Stimulated activated naive B cell treated with anti-CD40 and anti-IgM and Interleukin-4, amounts not matched to agents 10 μg/mL and 1 μg/mL and 100 μg/mL, for 72 hours (primary cell): ENCODE measurements around the gene SFSWAP.
"Not testable (repeated sequence)": the region's sequence is repeated elsewhere in the genome, so short reads cannot be mapped to it uniquely, and the experiment has no call there.

Experiments
- ATAC-seq, 2 donors: fragments of 150-1000 bp; cut with Tn5 transposase; replicated peaks; 2 replicates each; pipeline ENCODE4 v1.10.0; 2021; ENCODE audit warnings: moderate library complexity in 1 of 2
- DNase-seq: peaks from one replicate; pipeline ENCODE4 v3.0.0; 2021
- H3K27ac Mint-ChIP-seq: one replicate; pipeline ENCODE4 v1.8.0; 2022; ENCODE audit warnings: mild to moderate bottlenecking, mixed read lengths
- H3K27me3 Mint-ChIP-seq, 2 donors: one replicate each; pipeline ENCODE4 v1.8.0; 2022; ENCODE audit warnings: mixed read lengths in 2 of 2
- H3K36me3 Mint-ChIP-seq, 2 donors: one replicate each; pipeline ENCODE4 v1.8.0; 2022; ENCODE audit warnings: mixed read lengths in 2 of 2, mild to moderate bottlenecking in 1 of 2
- H3K4me1 Mint-ChIP-seq, 2 donors: one replicate each; pipeline ENCODE4 v1.8.0; 2022; ENCODE audit warnings: mixed read lengths in 2 of 2, mild to moderate bottlenecking in 1 of 2
- H3K4me3 Mint-ChIP-seq, 2 donors: one replicate each; pipeline ENCODE4 v1.8.0; 2022; ENCODE audit warnings: mild to moderate bottlenecking in 2 of 2, mixed read lengths in 2 of 2, moderate library complexity in 1 of 2
- H3K9me3 Mint-ChIP-seq, 2 donors: one replicate each; pipeline ENCODE4 v1.8.0; 2022; ENCODE audit warnings: mixed read lengths in 2 of 2, mild to moderate bottlenecking in 1 of 2

The SFSWAP gene

DNA sequence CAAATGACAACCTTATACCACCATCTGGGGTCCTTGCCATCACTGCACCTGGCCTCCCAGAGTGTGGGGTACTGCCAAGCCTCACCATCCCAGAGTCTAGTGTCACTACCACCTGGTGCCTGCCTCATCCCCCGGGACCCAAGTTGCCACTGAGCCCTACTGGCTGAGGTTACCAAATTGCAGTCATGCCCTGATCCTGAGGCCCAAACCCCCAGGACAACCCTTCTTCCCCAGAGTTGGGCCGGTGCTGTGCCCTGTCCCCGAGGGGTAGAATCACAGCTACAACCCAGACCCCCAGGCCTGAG is 8.4 kb upstream of the SFSWAP start:
- Mint-ChIP-seq H3K27ac (no peak overlapping the region), H3K9me3 (peaks cover 10 to 18% of the 10 kb centered on the region in 2 donors), H3K4me1 (no peaks in the 10 kb centered on the region), H3K36me3 (peaks cover 2 to 5% of the 10 kb centered on the region in 2 donors), H3K4me3 (no peak overlapping the region), H3K27me3 (peaks cover 12 to 28% of the 10 kb centered on the region in 2 donors)
- ATAC-seq (no peak), DNase-seq (no peak)

DNA sequence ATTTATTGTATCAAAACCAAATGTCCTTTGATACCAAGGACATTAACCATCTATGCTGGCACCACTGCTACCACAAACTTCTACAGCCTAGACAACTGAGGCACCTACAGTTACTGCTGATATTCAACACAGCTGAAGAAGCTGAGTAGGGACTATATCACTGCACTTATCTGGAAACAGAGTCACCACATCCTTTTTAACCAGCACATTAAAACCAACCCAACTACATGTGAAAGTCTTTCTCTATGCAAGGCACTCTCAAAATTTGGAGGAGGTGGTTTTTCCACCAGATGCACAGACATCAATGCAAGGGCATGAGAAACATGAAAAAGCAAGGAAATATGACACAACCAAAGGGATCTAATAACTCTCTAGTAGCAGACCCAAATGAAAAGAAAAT is 7.7 kb upstream of the SFSWAP start:
- H3K36me3 Mint-ChIP-seq, result peaks cover 2 to 5% of the 10 kb centered on the region in 2 donors
- H3K4me3 Mint-ChIP-seq, result no peak overlapping the region

DNA sequence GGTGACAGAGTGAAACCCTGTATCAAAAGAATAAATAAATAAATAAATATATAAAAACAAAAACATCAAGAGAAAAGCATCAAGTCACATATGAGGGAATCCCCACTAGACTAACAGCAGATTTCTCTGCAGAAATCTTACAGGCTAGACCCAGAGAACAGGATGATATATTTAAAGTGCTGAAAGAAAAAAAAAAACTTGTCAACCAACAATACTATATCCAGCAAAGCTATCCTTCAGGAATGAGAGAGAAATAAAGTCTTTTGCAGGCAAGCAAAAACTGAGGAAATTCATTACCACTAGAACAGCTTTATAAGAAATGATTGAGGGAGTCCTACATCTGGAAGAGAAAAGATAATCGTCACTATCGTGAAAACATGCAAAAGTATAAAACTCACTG is 6.4 kb upstream of the SFSWAP start:
- no peak overlapping the region for H3K4me3 Mint-ChIP-seq
- DNase-seq (no peak), ATAC-seq (no peak)
- peaks cover 7 to 17% of the 10 kb centered on the region in 2 donors for H3K27me3 Mint-ChIP-seq
- no peak overlapping the region for H3K27ac Mint-ChIP-seq
- H3K4me1 Mint-ChIP-seq, result peaks cover 2 to 3% of the 10 kb centered on the region in 2 donors
- H3K36me3 Mint-ChIP-seq, result peaks cover 2 to 10% of the 10 kb centered on the region in 2 donors
- peaks cover 16 to 18% of the 10 kb centered on the region in 2 donors for H3K9me3 Mint-ChIP-seq

More for the DNA sequence above, 7.7 kb upstream of the SFSWAP start:
- DNase-seq (no peak), ATAC-seq (no peak)
- peaks cover 12 to 26% of the 10 kb centered on the region in 2 donors for H3K27me3 Mint-ChIP-seq
- H3K4me1 Mint-ChIP-seq, result no peaks in the 10 kb centered on the region
- H3K27ac Mint-ChIP-seq, result no peak overlapping the region
- peaks cover 10 to 18% of the 10 kb centered on the region in 2 donors for H3K9me3 Mint-ChIP-seq

DNA sequence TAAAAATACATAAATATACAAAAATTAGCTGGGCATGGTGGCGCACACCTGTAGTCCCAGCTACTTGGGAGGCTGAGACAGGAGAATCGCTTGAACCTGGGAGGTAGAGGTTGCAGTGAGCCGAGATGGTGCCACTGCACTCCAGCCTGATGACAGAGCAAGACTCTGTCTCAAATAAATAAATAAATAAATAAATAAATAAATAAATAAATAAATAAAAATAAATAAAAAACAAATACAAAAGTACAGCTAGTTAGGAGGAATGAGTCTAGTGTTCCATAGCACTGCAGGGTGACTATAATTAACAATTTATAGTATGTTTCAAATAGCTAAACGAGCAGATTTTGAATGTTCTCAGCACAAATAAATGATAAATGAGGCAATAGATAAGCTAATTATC is 4.2 kb upstream of the SFSWAP start:
- Mint-ChIP-seq H3K4me1 (peaks cover 6 to 10% of the 10 kb centered on the region in 2 donors), H3K9me3 (peaks cover 19 to 20% of the 10 kb centered on the region in 2 donors), H3K36me3 (peaks cover 3 to 20% of the 10 kb centered on the region in 2 donors)
- DNase-seq, H3K27ac Mint-ChIP-seq, ATAC-seq, H3K27me3 Mint-ChIP-seq, H3K4me3 Mint-ChIP-seq: not testable (repeated sequence)

DNA sequence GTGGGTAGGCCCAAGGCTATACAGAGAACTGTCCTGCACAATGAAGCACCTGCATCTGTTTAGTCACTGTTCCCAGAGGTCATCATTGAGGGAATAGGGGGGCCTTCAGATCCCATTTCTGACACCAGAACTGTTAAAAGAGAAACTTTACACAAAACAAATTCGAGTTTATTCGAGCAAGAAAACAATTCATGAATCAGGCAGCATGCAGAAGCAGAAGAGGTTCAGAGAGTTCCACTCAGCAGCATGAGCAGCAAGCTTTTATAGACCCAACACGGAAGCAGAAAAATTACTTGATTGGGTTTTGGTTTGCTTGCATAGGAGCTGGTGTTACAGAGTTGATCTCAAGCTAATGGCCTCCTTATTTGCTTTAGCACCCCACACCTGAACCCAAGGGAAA is 1.7 kb upstream of the SFSWAP start:
- Mint-ChIP-seq H3K4me1 (peaks cover 9 to 18% of the 10 kb centered on the region in 2 donors), H3K4me3 (peak overlapping the region; percentile 98), H3K36me3 (peaks cover 4 to 26% of the 10 kb centered on the region in 2 donors), H3K27me3 (peaks cover 7 to 9% of the 10 kb centered on the region in 2 donors), H3K9me3 (peaks cover 12 to 19% of the 10 kb centered on the region in 2 donors), H3K27ac (peak overlapping the region; percentile 100)
- DNase-seq (no peak), ATAC-seq (no peak)

DNA sequence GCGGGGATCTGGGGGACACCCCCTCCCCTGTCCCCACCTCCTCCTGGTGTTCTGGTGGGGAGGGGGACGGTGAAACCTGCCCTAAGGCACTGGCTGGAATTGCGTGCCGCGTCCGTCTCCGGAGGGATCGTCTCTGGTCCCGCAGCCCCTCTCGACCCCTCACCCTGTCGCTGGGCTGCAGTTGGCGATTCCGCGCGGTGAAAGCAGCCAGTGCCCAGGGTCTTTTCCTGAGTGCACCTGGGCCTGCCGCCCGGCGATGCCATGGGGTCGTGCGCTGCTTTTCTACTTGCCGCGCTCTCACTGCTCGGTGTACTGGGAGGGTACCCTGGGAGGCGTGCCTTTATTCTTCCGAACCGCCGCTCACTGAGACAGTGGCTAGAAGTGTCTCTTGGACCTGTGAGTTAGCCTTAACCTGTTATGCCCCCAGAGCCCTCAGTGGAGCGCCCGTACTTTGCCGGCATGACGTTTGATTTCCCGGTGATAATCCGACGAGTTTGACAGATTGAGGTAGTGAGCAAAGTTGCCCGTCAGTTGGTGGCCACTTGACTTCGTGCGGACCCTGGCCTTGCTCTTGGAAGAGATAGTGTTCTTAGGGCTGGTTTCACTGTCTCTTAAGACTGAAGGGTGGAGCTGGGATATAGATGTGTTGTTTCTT is 788 bp downstream of the SFSWAP start:
- H3K9me3 Mint-ChIP-seq, result peaks cover 2 to 8% of the 10 kb centered on the region in 2 donors
- H3K27ac Mint-ChIP-seq, result peak overlapping the region; percentile 100
- no peaks in the 10 kb centered on the region for H3K27me3 Mint-ChIP-seq
- H3K4me1 Mint-ChIP-seq, result peaks cover 9 to 18% of the 10 kb centered on the region in 2 donors
- ATAC-seq (no peak), DNase-seq (no peak)
- peaks cover 7 to 31% of the 10 kb centered on the region in 2 donors for H3K36me3 Mint-ChIP-seq
- H3K4me3 Mint-ChIP-seq, result peak overlapping the region; percentile 98

DNA sequence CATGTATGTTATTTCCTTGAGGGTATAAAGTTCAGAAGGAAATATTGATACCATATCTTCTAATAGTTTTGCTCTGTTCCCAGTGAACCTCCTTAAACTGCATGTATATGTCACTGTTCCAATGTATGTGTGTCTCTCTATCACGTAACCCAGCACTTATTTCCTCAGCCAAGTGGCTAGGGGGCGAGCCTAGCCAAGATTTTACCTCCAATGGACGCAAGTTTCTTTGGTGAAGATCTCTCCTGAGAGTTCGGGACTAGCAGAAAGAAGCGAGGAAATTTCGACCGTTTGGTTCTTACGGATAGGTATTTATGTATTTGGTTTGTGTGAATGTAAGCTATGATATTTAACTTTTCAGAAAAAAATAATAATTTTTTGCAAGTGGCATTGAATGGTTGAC is 2.5 kb downstream of the SFSWAP start:
- no peak for ATAC-seq
- Mint-ChIP-seq H3K27ac (no peak overlapping the region), H3K36me3 (peaks cover 13 to 36% of the 10 kb centered on the region in 2 donors), H3K4me1 (peaks cover 9 to 18% of the 10 kb centered on the region in 2 donors), H3K4me3 (no peak overlapping the region), H3K9me3 (peaks cover 2 to 8% of the 10 kb centered on the region in 2 donors), H3K27me3 (no peaks in the 10 kb centered on the region)
- no peak for DNase-seq

DNA sequence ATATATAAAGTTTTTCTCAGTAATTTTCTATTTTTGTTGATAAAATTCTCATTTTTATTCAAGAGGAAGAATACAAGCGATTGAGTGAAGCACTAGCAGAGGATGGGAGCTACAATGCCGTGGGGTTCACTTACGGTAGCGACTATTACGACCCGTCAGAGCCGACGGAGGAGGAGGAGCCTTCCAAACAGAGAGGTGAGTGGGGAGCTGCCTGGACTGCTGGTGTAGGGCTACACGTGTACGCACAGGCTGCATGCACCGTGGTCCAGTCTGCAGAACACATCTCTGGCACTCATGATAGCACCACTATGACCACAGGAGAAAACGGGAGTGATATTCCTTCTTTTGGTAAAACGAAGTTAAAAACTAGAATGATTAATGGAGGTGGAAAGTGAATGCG is 3.9 kb downstream of the SFSWAP start:
- Mint-ChIP-seq H3K27ac (no peak overlapping the region), H3K9me3 (peaks cover under 1% of the 10 kb centered on the region in 2 donors), H3K27me3 (no peaks in the 10 kb centered on the region), H3K4me1 (peaks cover 4 to 12% of the 10 kb centered on the region in 2 donors), H3K4me3 (no peak overlapping the region), H3K36me3 (peaks cover 21 to 37% of the 10 kb centered on the region in 2 donors)
- DNase-seq (no peak), ATAC-seq (no peak)

DNA sequence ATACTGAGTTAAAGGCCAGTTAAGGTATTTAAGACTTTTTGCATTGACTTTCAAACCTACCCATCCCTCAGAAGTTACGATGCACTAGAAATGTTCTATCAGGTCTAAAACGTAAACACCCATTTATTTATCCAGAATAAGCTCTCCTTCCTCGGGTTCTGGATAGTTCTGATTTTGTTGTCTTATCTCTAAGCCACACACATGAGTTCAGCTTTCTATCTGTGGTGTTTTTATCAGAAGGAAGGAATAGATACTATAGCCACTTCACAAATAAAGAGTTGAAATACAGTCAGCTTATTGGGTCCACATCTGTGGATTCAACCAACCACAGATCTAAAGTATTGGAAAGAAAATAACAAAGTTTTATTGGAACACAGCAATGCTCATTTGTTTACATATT is 5.4 kb downstream of the SFSWAP start:
- DNase-seq, result no peak
- no peak overlapping the region for H3K27ac Mint-ChIP-seq
- H3K9me3 Mint-ChIP-seq, result no peaks in the 10 kb centered on the region
- no peaks in the 10 kb centered on the region for H3K27me3 Mint-ChIP-seq
- no peak overlapping the region for H3K4me3 Mint-ChIP-seq
- peaks cover 6 to 9% of the 10 kb centered on the region in 2 donors for H3K4me1 Mint-ChIP-seq
- peaks cover 28 to 41% of the 10 kb centered on the region in 2 donors for H3K36me3 Mint-ChIP-seq
- no peak for ATAC-seq

DNA sequence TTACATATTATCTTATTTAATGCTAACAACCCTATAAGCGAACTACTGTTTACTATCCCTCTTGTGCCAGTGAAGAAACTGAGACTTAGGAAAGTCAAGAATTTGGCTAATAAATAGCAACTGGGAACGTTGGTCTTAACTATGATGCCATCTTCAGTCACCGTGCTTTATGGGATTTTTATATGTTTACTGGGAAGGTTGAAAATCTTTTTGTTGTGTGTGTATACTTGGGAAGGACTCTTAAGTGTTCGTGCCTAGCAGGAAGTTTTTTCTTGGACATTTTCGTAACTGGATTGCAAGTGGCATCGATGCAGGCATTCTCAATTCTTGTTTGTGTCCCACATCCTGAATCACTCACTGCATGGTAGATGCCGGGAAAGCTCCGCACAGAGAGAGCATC is 9.4 kb downstream of the SFSWAP start:
- Mint-ChIP-seq H3K4me3 (no peak overlapping the region), H3K9me3 (no peaks in the 10 kb centered on the region), H3K36me3 (peaks cover 29 to 47% of the 10 kb centered on the region in 2 donors), H3K27me3 (no peaks in the 10 kb centered on the region), H3K4me1 (peaks cover 3 to 6% of the 10 kb centered on the region in 2 donors), H3K27ac (no peak overlapping the region)
- no peak for ATAC-seq
- no peak for DNase-seq

DNA sequence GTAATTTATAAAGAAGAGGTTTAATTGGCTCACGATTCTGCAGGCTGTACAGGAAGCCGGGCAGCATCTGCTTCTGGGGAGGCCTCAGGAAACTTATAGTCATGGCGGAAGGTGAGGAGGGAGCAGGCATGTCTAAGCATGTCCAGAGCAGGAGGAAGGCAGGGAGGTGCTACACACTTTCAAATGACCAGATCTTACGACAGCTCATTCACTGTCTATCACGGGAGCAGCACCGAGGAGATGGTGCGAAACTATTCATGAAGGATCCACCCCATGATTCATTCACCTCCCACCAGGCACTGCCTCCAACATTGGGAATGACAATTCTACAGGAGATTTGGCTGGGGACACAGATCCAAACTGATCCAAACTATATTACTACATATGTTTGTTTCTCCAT is 10.0 kb downstream of the SFSWAP start:
- ATAC-seq (no peak), DNase-seq (no peak)
- H3K4me1 Mint-ChIP-seq, result peaks cover 3 to 6% of the 10 kb centered on the region in 2 donors

DNA sequence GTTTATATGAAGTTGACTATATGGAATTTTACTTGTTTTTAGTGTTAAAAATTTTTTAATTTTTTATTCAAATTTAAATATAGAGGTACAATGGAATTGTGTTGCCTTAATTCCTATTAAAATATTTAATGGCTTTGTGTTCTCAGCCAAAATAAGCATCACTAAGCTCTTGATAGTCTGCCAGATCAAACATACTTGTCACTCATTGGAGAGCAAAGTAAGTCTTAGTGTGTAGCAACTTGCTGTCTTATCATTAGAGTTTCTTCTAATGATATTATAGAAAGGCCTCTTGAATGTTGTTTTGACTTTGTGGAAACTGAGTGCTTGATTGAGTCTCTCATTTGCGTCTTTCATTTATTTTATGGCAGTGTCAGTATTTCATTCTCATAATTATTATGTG is 10.7 kb downstream of the SFSWAP start:
- H3K4me3 Mint-ChIP-seq, result no peak overlapping the region
- H3K4me1 Mint-ChIP-seq, result peaks cover 3 to 6% of the 10 kb centered on the region in 2 donors
- ATAC-seq (no peak), DNase-seq (no peak)
- no peaks in the 10 kb centered on the region for H3K9me3 Mint-ChIP-seq
- H3K27me3 Mint-ChIP-seq, result no peaks in the 10 kb centered on the region
- H3K27ac Mint-ChIP-seq, result no peak overlapping the region
- peaks cover 34 to 46% of the 10 kb centered on the region in 2 donors for H3K36me3 Mint-ChIP-seq

More for the DNA sequence above, 10.0 kb downstream of the SFSWAP start:
- Mint-ChIP-seq H3K36me3 (peaks cover 31 to 50% of the 10 kb centered on the region in 2 donors), H3K27me3 (no peaks in the 10 kb centered on the region), H3K27ac (no peak overlapping the region), H3K9me3 (no peaks in the 10 kb centered on the region), H3K4me3 (no peak overlapping the region)

DNA sequence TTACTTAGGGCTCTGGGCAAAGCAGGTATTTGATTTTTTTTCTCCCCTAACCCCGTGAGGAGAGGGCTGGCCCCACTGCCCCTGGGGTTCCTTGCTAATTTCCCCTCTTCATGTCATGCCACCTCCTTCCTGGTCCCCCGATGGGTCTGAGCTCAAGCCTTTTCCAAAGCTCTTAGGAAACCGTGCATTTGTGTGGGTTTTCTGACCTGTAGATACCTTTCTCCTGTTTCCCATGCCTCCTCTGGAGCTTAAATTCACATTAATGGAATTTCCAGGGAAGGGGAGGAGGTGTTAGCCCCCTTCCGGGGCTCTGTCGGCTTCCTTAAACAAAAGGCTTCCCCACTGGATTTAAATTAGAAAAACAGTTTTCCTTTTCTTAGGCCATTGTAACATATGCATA is 12.6 kb downstream of the SFSWAP start:
- Mint-ChIP-seq H3K4me1 (peaks cover 3 to 6% of the 10 kb centered on the region in 2 donors), H3K4me3 (no peak overlapping the region), H3K9me3 (no peaks in the 10 kb centered on the region), H3K36me3 (peaks cover 37 to 50% of the 10 kb centered on the region in 2 donors), H3K27ac (peak overlapping the region; percentile 79), H3K27me3 (no peaks in the 10 kb centered on the region)
- DNase-seq, result no peak
- ATAC-seq, result no peak

DNA sequence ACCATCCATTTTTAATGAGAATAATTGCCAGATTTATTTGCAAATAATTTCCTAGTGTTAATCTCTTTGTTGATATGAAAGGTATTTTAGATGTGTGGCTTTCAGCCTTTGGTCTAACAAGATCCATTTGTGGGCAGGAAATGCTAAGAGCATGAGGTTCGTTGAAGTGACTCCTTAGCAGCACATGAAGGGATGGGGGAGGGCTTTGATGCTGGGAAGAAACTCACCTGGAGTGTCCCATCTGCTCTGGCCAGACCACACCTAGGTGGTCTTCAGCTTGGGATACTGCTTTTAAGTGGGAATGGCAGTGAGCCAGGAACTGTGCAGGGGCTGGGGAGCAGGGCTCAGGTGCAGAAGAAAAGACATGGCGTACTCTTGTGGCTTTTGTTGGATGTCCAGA is 13.6 kb downstream of the SFSWAP start:
- no peak overlapping the region for H3K4me3 Mint-ChIP-seq
- DNase-seq (no peak), ATAC-seq (no peak)
- no peaks in the 10 kb centered on the region for H3K9me3 Mint-ChIP-seq
- H3K36me3 Mint-ChIP-seq, result peaks cover 40 to 53% of the 10 kb centered on the region in 2 donors
- H3K27ac Mint-ChIP-seq, result no peak overlapping the region
- peaks cover 3 to 6% of the 10 kb centered on the region in 2 donors for H3K4me1 Mint-ChIP-seq
- H3K27me3 Mint-ChIP-seq, result no peaks in the 10 kb centered on the region

DNA sequence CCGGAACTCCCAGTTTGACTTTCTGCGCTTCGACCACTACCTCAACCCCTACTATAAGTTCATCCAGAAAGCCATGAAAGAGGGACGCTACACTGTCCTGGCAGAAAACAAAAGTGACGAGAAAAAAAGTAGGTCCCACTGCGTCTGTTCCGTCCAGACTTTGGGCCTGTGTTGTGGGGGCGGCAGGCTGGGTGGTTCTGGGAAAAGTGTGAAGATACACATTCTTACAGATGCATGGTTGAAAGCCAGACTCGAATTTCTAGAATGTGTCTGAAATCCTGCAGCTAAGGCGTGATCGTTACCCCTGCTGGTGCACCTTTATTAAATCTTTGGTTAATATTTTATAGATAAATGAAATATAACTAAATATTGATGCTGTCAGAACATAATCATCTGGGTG is 14.6 kb downstream of the SFSWAP start:
- H3K4me3 Mint-ChIP-seq, result no peak overlapping the region
- H3K27ac Mint-ChIP-seq, result no peak overlapping the region
- no peaks in the 10 kb centered on the region for H3K27me3 Mint-ChIP-seq
- ATAC-seq (no peak), DNase-seq (no peak)
- peaks cover 41 to 55% of the 10 kb centered on the region in 2 donors for H3K36me3 Mint-ChIP-seq
- no peaks in the 10 kb centered on the region for H3K9me3 Mint-ChIP-seq
- peaks cover 3 to 6% of the 10 kb centered on the region in 2 donors for H3K4me1 Mint-ChIP-seq
